Lower leg skin (tissue), 4 donors: ENCODE data around the gene SMCO3. TPM values are rescaled to one million over a fixed set of nuclear protein-coding genes. Genes with fewer than 3 reads are reported as not detected.

Source experiments
- DNase-seq, 2 donors: peaks; one replicate each; pipeline ENCODE4 v3.0.0-alpha.2; 2019; ENCODE audit warnings: low spot score in 2 of 2
- H3K4me3 ChIP-seq: fragments of 200-600 bp; sonication (generic); 2 replicates; pipeline ENCODE4 v1.5.1; 2017; ENCODE audit warnings: mild to moderate bottlenecking, low read depth; ENCODE audit not compliant: poor library complexity, severe bottlenecking
- POLR2A ChIP-seq, 2 donors: fragments of 450-650 bp; IDR thresholded peaks; one replicate each; pipeline ENCODE4 v1.6.1; 2016 to 2017; ENCODE audit warnings: antibody characterized with exemption in 2 of 2, mild to moderate bottlenecking in 1 of 2, moderate library complexity in 1 of 2
- WGBS, 2 donors: methylation state at CpG; one replicate each; pipeline ENCODE4 v1.1.5; 2018; 5-methylcytosine and 5-hydroxymethylcytosine counted together
- intact Hi-C: fragments of 100-400 bp; cut with DNase I; formaldehyde crosslinking; loops from one replicate; pipeline ENCODE4 v1.15.0; 2023; ENCODE audit warnings: low total_unique reads
- total RNA-seq, 4 donors: library from RNA; depleted of rRNA; stranded (reverse); fragments of >200 nt; gene quantifications; one replicate each; pipeline ENCODE4 v1.1.0, GENCODE V29; 2016
- TF ChIP-seq, protein P1 (sequence below), 3 donors: fragments of 450-650 bp; IDR thresholded peaks; one replicate each; pipeline ENCODE4 v1.5.1; 2016; ENCODE audit warnings: antibody characterized with exemption in 3 of 3, mild to moderate bottlenecking in 3 of 3, moderate library complexity in 2 of 3

Gene SMCO3
- total RNA-seq, 4 donors from 2014 or later: 0.34 TPM; not detected in 3

- intact Hi-C loops: no loop called here
Observed at GRCh38 chr12:14779834-14780233, 34.1 kb downstream of the SMCO3 start.

DNA sequence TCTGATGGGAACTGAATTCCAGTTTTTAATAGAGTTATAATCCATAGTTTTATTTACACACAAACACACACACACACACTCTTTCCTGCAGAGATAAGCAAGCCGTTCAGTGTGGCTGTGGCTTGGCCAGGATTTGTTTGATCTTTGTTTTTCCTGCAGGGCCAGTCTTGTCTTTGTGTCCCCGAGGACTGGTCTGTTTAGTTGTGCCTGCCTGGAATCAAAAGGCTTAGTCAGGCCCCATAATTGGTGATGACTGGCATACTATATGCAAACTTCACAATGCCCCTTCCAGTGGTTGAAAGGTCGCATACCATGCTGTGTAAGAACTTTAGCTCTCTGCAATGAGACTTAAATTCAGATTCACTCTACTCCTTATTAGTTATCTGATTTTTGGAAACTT is 36.7 kb downstream of the SMCO3 start:
- intact Hi-C loops: no loop called here
- 40 to 47% methylated on average over 3 of the region's 3 CpGs for WGBS, 2 donors
- DNase-seq: no peak
- H3K4me3 ChIP-seq: no peak overlapping the region
- no peak for TF ChIP-seq POLR2A (IDR thresholded peaks at IDR 0.05)
- TF ChIP-seq, protein P1, sequence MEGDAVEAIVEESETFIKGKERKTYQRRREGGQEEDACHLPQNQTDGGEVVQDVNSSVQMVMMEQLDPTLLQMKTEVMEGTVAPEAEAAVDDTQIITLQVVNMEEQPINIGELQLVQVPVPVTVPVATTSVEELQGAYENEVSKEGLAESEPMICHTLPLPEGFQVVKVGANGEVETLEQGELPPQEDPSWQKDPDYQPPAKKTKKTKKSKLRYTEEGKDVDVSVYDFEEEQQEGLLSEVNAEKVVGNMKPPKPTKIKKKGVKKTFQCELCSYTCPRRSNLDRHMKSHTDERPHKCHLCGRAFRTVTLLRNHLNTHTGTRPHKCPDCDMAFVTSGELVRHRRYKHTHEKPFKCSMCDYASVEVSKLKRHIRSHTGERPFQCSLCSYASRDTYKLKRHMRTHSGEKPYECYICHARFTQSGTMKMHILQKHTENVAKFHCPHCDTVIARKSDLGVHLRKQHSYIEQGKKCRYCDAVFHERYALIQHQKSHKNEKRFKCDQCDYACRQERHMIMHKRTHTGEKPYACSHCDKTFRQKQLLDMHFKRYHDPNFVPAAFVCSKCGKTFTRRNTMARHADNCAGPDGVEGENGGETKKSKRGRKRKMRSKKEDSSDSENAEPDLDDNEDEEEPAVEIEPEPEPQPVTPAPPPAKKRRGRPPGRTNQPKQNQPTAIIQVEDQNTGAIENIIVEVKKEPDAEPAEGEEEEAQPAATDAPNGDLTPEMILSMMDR (IDR thresholded peaks at IDR 0.05): no peak

More at GRCh38 chr12:14779834-14780233, 34.1 kb downstream of the SMCO3 start:
- H3K4me3 ChIP-seq: no peak overlapping the region
- no peak for DNase-seq
- WGBS, 2 donors: 91 to 92% methylated on average over 2 of the region's 2 CpGs
- TF ChIP-seq POLR2A (IDR thresholded peaks at IDR 0.05): no peak
- TF ChIP-seq, protein P1 (IDR thresholded peaks at IDR 0.05): no peak

- H3K4me3 ChIP-seq: no peak overlapping the region
- DNase-seq: no peak
- intact Hi-C loops: no loop called here
- 64 to 69% methylated on average over 5 of the region's 5 CpGs for WGBS, 2 donors
- no peak for TF ChIP-seq POLR2A (IDR thresholded peaks at IDR 0.05)
- TF ChIP-seq, protein P1 (IDR thresholded peaks at IDR 0.05): no peak
Observed at GRCh38 chr12:14776236-14776961, 37.6 kb downstream of the SMCO3 start.

GRCh38 chr12:14775636-14775980 is 38.4 kb downstream of the SMCO3 start:
- intact Hi-C loops: no loop called here
- no peak overlapping the region for H3K4me3 ChIP-seq
- TF ChIP-seq, protein P1 (IDR thresholded peaks at IDR 0.05): no peak
- no peak for TF ChIP-seq POLR2A (IDR thresholded peaks at IDR 0.05)
- no peak for DNase-seq
- 12 to 21% methylated on average over 1 of the region's 1 CpG for WGBS, 2 donors

DNA sequence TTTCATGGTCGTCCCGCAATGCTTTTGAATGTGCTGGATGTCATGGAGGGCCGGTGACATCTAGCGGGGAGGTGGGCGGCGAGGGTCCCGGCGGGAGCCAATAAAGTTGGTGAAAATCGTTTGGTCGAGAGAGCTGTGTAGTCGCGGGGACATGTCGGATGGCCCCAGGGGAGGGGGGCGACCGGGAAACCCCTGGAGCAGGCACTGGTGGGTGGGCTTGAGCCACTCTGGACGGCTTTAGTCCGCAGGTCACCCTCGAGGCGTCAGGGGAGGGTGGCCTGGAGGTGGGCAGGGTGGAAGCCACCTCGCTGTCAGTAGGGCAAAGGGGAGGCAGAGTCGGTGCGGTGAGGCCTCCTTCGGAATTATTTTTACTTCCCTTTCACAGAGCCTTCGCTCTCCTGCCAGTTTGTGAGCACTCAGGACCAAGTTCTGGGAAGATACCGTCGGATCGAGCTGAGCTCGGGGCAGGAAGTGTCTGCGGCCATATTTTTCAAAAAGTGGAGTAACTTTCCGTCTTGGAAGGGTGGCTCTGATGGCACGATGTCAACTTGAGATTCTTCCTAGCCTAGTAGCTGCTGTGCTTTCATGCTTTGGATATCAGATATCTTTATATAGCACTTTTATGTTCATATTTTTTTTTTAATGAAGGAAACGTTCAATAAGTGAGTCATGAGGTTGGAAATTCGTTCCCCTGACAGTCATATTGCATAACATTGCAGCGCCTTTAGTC is 38.9 kb downstream of the SMCO3 start:
- intact Hi-C loops: no loop called here
- H3K4me3 ChIP-seq: peak overlapping the region; percentile 81
- peak; percentile 58 to 93 for DNase-seq
- WGBS, 2 donors: 0 to 3% methylated on average over 34 of the region's 34 CpGs
- TF ChIP-seq, protein P1 (IDR thresholded peaks at IDR 0.05): no peak
- no peak for TF ChIP-seq POLR2A (IDR thresholded peaks at IDR 0.05)
